ENCODE results near the gene PEAR1. TPM values are rescaled to one million over a fixed set of nuclear protein-coding genes. Genes with fewer than 3 reads are reported as not detected.

Gene PEAR1
- total RNA-seq, 1 experiment from 2014 or later = 3.0 TPM

- no peak overlapping the region for H3K27ac Mint-ChIP-seq (ENCODE audit: unreplicated experiment)
- intact Hi-C loops (cut with micrococcal nuclease; ENCODE audit: unreplicated experiment) = no loop called here
- CTCF ChIA-PET = no interaction called here
- no peak overlapping the region for H3K4me3 Mint-ChIP-seq (ENCODE audit: low read depth, unreplicated experiment)
- no peak for DNase-seq
- TF ChIP-seq CTCF (IDR thresholded peaks at IDR 0.05; ENCODE audit: unreplicated experiment) = no peak
- H3K36me3 Mint-ChIP-seq (ENCODE audit: insufficient read depth, unreplicated experiment) = peaks cover 54% of the 10 kb centered on the region
- H3K27me3 Mint-ChIP-seq (ENCODE audit: unreplicated experiment) = no peaks in the 10 kb centered on the region
- H3K9me3 Mint-ChIP-seq (ENCODE audit: low read depth, unreplicated experiment) = no peaks in the 10 kb centered on the region
- no TSS peak for BruUV-seq (replicated peaks)
- H3K4me1 Mint-ChIP-seq (ENCODE audit: low read depth, unreplicated experiment) = peaks cover 10% of the 10 kb centered on the region
Observed at GRCh38 chr1:156943756-156944155, 50.2 kb downstream of the PEAR1 start.

GRCh38 chr1:156944268-156944667 lies 50.8 kb downstream of the PEAR1 start:
- H3K27me3 Mint-ChIP-seq (ENCODE audit: unreplicated experiment) = no peaks in the 10 kb centered on the region
- TF ChIP-seq CTCF (IDR thresholded peaks at IDR 0.05; ENCODE audit: unreplicated experiment) = no peak
- no peak overlapping the region for H3K27ac Mint-ChIP-seq (ENCODE audit: unreplicated experiment)
- no TSS peak for BruUV-seq (replicated peaks)
- peaks cover 49% of the 10 kb centered on the region for H3K36me3 Mint-ChIP-seq (ENCODE audit: insufficient read depth, unreplicated experiment)
- H3K4me1 Mint-ChIP-seq (ENCODE audit: low read depth, unreplicated experiment) = peaks cover 10% of the 10 kb centered on the region
- no peak overlapping the region for H3K4me3 Mint-ChIP-seq (ENCODE audit: low read depth, unreplicated experiment)
- intact Hi-C loops (cut with micrococcal nuclease; ENCODE audit: unreplicated experiment) = no loop called here
- no peaks in the 10 kb centered on the region for H3K9me3 Mint-ChIP-seq (ENCODE audit: low read depth, unreplicated experiment)
- CTCF ChIA-PET = no interaction called here
- DNase-seq = no peak

GRCh38 chr1:156944848-156945247 lies 51.3 kb downstream of the PEAR1 start:
- no peak for DNase-seq
- CTCF ChIA-PET = interaction anchor here (0.6 kb wide), 1 partner anchor 116 kb away, joined by 3 read pairs; no protein-coding TSS in a partner anchor
- no peak overlapping the region for H3K4me3 Mint-ChIP-seq (ENCODE audit: low read depth, unreplicated experiment)
- no peak for TF ChIP-seq CTCF (IDR thresholded peaks at IDR 0.05; ENCODE audit: unreplicated experiment)
- H3K4me1 Mint-ChIP-seq (ENCODE audit: low read depth, unreplicated experiment) = peaks cover 10% of the 10 kb centered on the region
- intact Hi-C loops (cut with micrococcal nuclease; ENCODE audit: unreplicated experiment) = no loop called here
- no peaks in the 10 kb centered on the region for H3K9me3 Mint-ChIP-seq (ENCODE audit: low read depth, unreplicated experiment)
- H3K27ac Mint-ChIP-seq (ENCODE audit: unreplicated experiment) = no peak overlapping the region
- no TSS peak for BruUV-seq (replicated peaks)
- H3K27me3 Mint-ChIP-seq (ENCODE audit: unreplicated experiment) = no peaks in the 10 kb centered on the region
- peaks cover 46% of the 10 kb centered on the region for H3K36me3 Mint-ChIP-seq (ENCODE audit: insufficient read depth, unreplicated experiment)

GRCh38 chr1:156945881-156946661 lies 52.6 kb downstream of the PEAR1 start:
- peaks cover 39% of the 10 kb centered on the region for H3K36me3 Mint-ChIP-seq (ENCODE audit: insufficient read depth, unreplicated experiment)

More at GRCh38 chr1:156945881-156946661, 52.6 kb downstream of the PEAR1 start:
- TF ChIP-seq CTCF (IDR thresholded peaks at IDR 0.05; ENCODE audit: unreplicated experiment) = no peak
- no peak for DNase-seq
- no peak overlapping the region for H3K4me3 Mint-ChIP-seq (ENCODE audit: low read depth, unreplicated experiment)
- peaks cover 10% of the 10 kb centered on the region for H3K4me1 Mint-ChIP-seq (ENCODE audit: low read depth, unreplicated experiment)
- no peak overlapping the region for H3K27ac Mint-ChIP-seq (ENCODE audit: unreplicated experiment)
- BruUV-seq (replicated peaks) = no TSS peak
- intact Hi-C loops (cut with micrococcal nuclease; ENCODE audit: unreplicated experiment) = no loop called here
- no peaks in the 10 kb centered on the region for H3K27me3 Mint-ChIP-seq (ENCODE audit: unreplicated experiment)
- H3K9me3 Mint-ChIP-seq (ENCODE audit: low read depth, unreplicated experiment) = no peaks in the 10 kb centered on the region
- CTCF ChIA-PET = no interaction called here
